ENCODE data around the gene PDE3A. TPM values are rescaled to one million over a fixed set of nuclear protein-coding genes. Genes with fewer than 3 reads are reported as not detected.

PDE3A gene
- polyA plus RNA-seq, 3 donors = 0.10 TPM; not detected in 2

GRCh38 chr12:20572451-20572850 lies 204.1 kb downstream of the PDE3A start:
- no peak overlapping the region for H3K4me3 ChIP-seq (replicated peaks in 1 of 3; ENCODE audit: low read depth in 2 of 3, low read length in 3 of 3)
- TF ChIP-seq CTCF (IDR thresholded peaks at IDR 0.05) = no peak
- Mint-ChIP-seq H3K4me1 (no peaks in the 10 kb centered on the region), H3K36me3 (no peaks in the 10 kb centered on the region), H3K27ac (no peak overlapping the region), H3K9me3 (no peaks in the 10 kb centered on the region), H3K4me3 (no peak overlapping the region), H3K27me3 (ENCODE audit: low read depth in 3 of 3) (no peaks in the 10 kb centered on the region)
- H3K27ac ChIP-seq (ENCODE audit: low read depth in 1 of 2, low read length in 2 of 2) = no peak overlapping the region
- no CpG with 5 or more reads among the region's 5 CpGs for WGBS (ENCODE audit: insufficient coverage)
- no peaks in the 10 kb centered on the region for H3K9me3 ChIP-seq (replicated peaks in 1 of 2; ENCODE audit: control insufficient read depth in 1 of 2, insufficient read depth in 1 of 2, low read length in 2 of 2)
- intact Hi-C loops (cut with micrococcal nuclease) = no loop called here
- no peak overlapping the region for H2AFZ ChIP-seq (ENCODE audit: insufficient read depth, low read depth, low read length, poor library complexity, severe bottlenecking)
- no peaks in the 10 kb centered on the region for H3K79me2 ChIP-seq (ENCODE audit: insufficient read depth, low read length)
- H3K4me2 ChIP-seq (replicated peaks; ENCODE audit: extremely low read depth, low read length, poor library complexity, severe bottlenecking) = no peak overlapping the region
- no peaks in the 10 kb centered on the region for H3K4me1 ChIP-seq (ENCODE audit: control insufficient read depth in 1 of 2, insufficient read depth in 2 of 2, low read length in 2 of 2)
- no peak for DNase-seq
- no peak overlapping the region for H3K9ac ChIP-seq (ENCODE audit: insufficient read depth, low read length, poor library complexity, severe bottlenecking)
- no peaks in the 10 kb centered on the region for H4K20me1 ChIP-seq (ENCODE audit: insufficient read depth, low read length)
- H3K27me3 ChIP-seq (ENCODE audit: control insufficient read depth in 2 of 2, insufficient read depth in 2 of 2, low read length in 2 of 2) = no peaks in the 10 kb centered on the region
- no peaks in the 10 kb centered on the region for H3K36me3 ChIP-seq (replicated peaks in 1 of 2; ENCODE audit: control insufficient read depth in 1 of 2, insufficient read depth in 2 of 2, low read length in 2 of 2)

GRCh38 chr12:20576528-20576927 lies 208.2 kb downstream of the PDE3A start:
- Mint-ChIP-seq H3K36me3 (no peaks in the 10 kb centered on the region), H3K27ac (no peak overlapping the region), H3K4me3 (no peak overlapping the region), H3K4me1 (no peaks in the 10 kb centered on the region), H3K9me3 (peaks cover 0 to 5% (median 0%) of the 10 kb centered on the region in 7 donors), H3K27me3 (ENCODE audit: low read depth in 3 of 3) (no peaks in the 10 kb centered on the region)
- intact Hi-C loops (cut with micrococcal nuclease) = no loop called here
- Histone ChIP-seq H3K79me2 (ENCODE audit: insufficient read depth, low read length) (no peaks in the 10 kb centered on the region), H3K27ac (ENCODE audit: low read depth in 1 of 2, low read length in 2 of 2) (no peak overlapping the region), H3K4me2 (replicated peaks; ENCODE audit: extremely low read depth, low read length, poor library complexity, severe bottlenecking) (no peak overlapping the region), H4K20me1 (ENCODE audit: insufficient read depth, low read length) (no peaks in the 10 kb centered on the region), H3K9me3 (replicated peaks in 1 of 2; ENCODE audit: control insufficient read depth in 1 of 2, insufficient read depth in 1 of 2, low read length in 2 of 2) (no peaks in the 10 kb centered on the region), H3K4me1 (ENCODE audit: control insufficient read depth in 1 of 2, insufficient read depth in 2 of 2, low read length in 2 of 2) (no peaks in the 10 kb centered on the region), H3K36me3 (replicated peaks in 1 of 2; ENCODE audit: control insufficient read depth in 1 of 2, insufficient read depth in 2 of 2, low read length in 2 of 2) (no peaks in the 10 kb centered on the region), H3K4me3 (replicated peaks in 1 of 3; ENCODE audit: low read depth in 2 of 3, low read length in 3 of 3) (no peak overlapping the region), H2AFZ (ENCODE audit: insufficient read depth, low read depth, low read length, poor library complexity, severe bottlenecking) (no peak overlapping the region), H3K27me3 (ENCODE audit: control insufficient read depth in 2 of 2, insufficient read depth in 2 of 2, low read length in 2 of 2) (no peaks in the 10 kb centered on the region), H3K9ac (ENCODE audit: insufficient read depth, low read length, poor library complexity, severe bottlenecking) (no peak overlapping the region)
- no CpG with 5 or more reads among the region's 3 CpGs for WGBS (ENCODE audit: insufficient coverage)
- no peak for DNase-seq
- no peak for TF ChIP-seq CTCF (IDR thresholded peaks at IDR 0.05)

Data from CD14-positive monocyte (primary cell).